Peyer's patch (tissue), 4 donors: ENCODE data around the gene RSPH9. TPM values are rescaled to one million over a fixed set of nuclear protein-coding genes. Genes with fewer than 3 reads are reported as not detected.
"Not testable (repeated sequence)": the region's sequence is repeated elsewhere in the genome, so short reads cannot be mapped to it uniquely, and the experiment has no call there.

Experiments
- DNase-seq, 3 donors: peaks; one replicate each; pipeline ENCODE4 v3.0.0-alpha.2; 2017 to 2019
- H3K27ac ChIP-seq, 4 donors: fragments of 200-600 bp; sonication (generic); one replicate each; pipeline ENCODE4 v1.5.1; 2016 to 2019
- H3K27me3 ChIP-seq, 2 donors: fragments of 200-600 bp; sonication (generic); one replicate each; pipeline ENCODE4 v1.5.1; 2019
- H3K36me3 ChIP-seq, 3 donors: fragments of 200-600 bp; sonication (generic); one replicate each; pipeline ENCODE4 v1.5.1; 2016 to 2019
- H3K4me1 ChIP-seq, 4 donors: fragments of 200-600 bp; sonication (generic); one replicate each; pipeline ENCODE4 v1.5.1; 2016 to 2019
- H3K4me3 ChIP-seq, 4 donors: fragments of 200-600 bp; sonication (generic); 1 replicate in 3 of 4; 2 replicates in 1 of 4; pipeline ENCODE4 v1.5.1; 2016 to 2019; ENCODE audit warnings: mild to moderate bottlenecking in 1 of 4
- H3K9me3 ChIP-seq, 4 donors: fragments of 200-600 bp; sonication (generic); one replicate each; pipeline ENCODE4 v1.5.1; 2016 to 2019; ENCODE audit warnings: mild to moderate bottlenecking in 1 of 4
- POLR2A ChIP-seq, 2 donors: fragments of 450-650 bp; IDR thresholded peaks; one replicate each; pipeline ENCODE4 v1.5.1; 2017; ENCODE audit warnings: antibody characterized with exemption in 2 of 2, mild to moderate bottlenecking in 2 of 2, moderate library complexity in 2 of 2
- total RNA-seq, 4 donors: library from RNA; depleted of rRNA; stranded (reverse); fragments of >200 nt; gene quantifications; one replicate each; pipeline ENCODE4 v1.1.0, GENCODE V29; 2016
- TF ChIP-seq, protein P1 (sequence below), 6 experiments: fragments of 450-650 bp in 4 of 6; fragments of 200-600 bp in 2 of 6; sonication (generic) in 1 of 6; IDR thresholded peaks; one replicate each; pipeline ENCODE4 v1.5.1; 2017 to 2019; ENCODE audit warnings: antibody characterized with exemption in 6 of 6, mild to moderate bottlenecking in 3 of 6, moderate library complexity in 1 of 6

The RSPH9 gene
- total RNA-seq, 4 donors from 2014 or later: 1.7 TPM; not detected in 3

DNA sequence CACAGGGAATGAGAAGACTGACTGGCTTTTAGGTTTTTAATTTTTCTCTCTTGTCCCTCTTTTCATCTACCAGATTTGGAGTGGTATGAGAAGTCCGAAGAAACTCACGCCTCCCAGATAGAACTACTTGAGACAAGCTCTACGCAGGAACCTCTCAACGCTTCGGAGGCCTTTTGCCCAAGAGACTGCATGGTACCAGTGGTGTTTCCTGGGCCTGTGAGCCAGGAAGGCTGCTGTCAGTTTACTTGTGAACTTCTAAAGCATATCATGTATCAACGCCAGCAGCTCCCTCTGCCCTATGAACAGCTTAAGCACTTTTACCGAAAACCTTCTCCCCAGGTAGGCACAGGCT is 8.6 kb upstream of the RSPH9 start:
- TF ChIP-seq POLR2A (IDR thresholded peaks at IDR 0.05): no peak
- TF ChIP-seq, protein P1, sequence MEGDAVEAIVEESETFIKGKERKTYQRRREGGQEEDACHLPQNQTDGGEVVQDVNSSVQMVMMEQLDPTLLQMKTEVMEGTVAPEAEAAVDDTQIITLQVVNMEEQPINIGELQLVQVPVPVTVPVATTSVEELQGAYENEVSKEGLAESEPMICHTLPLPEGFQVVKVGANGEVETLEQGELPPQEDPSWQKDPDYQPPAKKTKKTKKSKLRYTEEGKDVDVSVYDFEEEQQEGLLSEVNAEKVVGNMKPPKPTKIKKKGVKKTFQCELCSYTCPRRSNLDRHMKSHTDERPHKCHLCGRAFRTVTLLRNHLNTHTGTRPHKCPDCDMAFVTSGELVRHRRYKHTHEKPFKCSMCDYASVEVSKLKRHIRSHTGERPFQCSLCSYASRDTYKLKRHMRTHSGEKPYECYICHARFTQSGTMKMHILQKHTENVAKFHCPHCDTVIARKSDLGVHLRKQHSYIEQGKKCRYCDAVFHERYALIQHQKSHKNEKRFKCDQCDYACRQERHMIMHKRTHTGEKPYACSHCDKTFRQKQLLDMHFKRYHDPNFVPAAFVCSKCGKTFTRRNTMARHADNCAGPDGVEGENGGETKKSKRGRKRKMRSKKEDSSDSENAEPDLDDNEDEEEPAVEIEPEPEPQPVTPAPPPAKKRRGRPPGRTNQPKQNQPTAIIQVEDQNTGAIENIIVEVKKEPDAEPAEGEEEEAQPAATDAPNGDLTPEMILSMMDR (IDR thresholded peaks at IDR 0.05): no peak
- H3K9me3 ChIP-seq: no peaks in the 10 kb centered on the region
- H3K4me3 ChIP-seq: peak overlapping the region; percentile 71 to 84 (median 72)
- H3K4me1 ChIP-seq: peaks cover 0 to 52% (median 17%) of the 10 kb centered on the region in 4 donors
- peak overlapping the region; percentile 84 to 89 (median 86) for H3K27ac ChIP-seq
- no peak for DNase-seq
- H3K36me3 ChIP-seq: peaks cover 0 to 37% (median 0%) of the 10 kb centered on the region in 3 donors
- H3K27me3 ChIP-seq: no peaks in the 10 kb centered on the region

DNA sequence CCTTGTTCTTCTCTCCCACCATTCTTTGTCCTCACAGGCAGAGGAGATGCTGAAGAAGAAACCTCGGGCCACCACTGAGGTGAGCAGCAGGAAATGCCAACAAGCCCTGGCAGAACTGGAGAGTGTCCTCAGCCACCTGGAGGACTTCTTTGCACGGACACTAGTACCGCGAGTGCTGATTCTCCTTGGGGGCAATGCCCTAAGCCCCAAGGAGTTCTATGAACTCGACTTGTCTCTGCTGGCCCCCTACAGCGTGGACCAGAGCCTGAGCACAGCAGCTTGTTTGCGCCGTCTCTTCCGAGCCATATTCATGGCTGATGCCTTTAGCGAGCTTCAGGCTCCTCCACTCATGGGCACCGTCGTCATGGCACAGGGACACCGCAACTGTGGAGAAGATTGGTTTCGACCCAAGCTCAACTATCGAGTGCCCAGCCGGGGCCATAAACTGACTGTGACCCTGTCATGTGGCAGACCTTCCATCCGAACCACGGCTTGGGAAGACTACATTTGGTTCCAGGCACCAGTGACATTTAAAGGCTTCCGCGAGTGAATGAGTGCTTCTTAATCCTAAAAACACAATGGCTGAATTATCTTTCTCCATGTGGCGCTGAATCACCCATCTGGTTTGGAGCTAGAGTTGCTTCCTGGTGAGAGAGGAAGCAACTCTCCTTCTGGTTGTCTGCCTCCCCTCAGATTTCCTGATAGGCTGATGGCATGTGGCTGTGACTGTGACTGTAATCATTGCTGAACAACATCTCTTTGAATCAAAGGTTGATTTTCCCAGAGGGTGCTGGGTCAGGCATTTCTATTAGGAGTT is 4.6 kb upstream of the RSPH9 start:
- no peak overlapping the region for H3K27ac ChIP-seq
- TF ChIP-seq, protein P1 (IDR thresholded peaks at IDR 0.05): no peak
- no peak for TF ChIP-seq POLR2A (IDR thresholded peaks at IDR 0.05)
- peaks cover 0 to 48% (median 0%) of the 10 kb centered on the region in 3 donors for H3K36me3 ChIP-seq
- no peak for DNase-seq
- peaks cover 0 to 36% (median 18%) of the 10 kb centered on the region in 4 donors for H3K4me1 ChIP-seq
- no peak overlapping the region for H3K4me3 ChIP-seq
- no peaks in the 10 kb centered on the region for H3K9me3 ChIP-seq
- H3K27me3 ChIP-seq: no peaks in the 10 kb centered on the region

DNA sequence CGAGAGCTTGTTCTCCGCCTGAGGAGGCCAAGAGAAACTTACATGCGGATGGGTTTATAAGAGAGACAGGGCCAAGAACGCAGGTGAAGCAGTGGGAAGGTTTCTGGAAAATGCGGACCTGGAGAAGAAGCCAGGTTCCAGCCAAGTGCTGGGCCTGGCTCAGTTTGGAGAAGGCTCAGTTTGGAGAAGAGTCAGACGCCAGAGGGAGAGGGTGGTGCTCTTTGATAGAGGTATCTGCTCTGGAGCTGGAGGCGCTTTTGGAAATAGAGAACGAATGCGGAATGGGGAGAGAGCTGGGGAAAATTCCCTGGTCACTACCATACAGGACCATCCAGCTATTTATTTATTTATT is 753 bp downstream of the RSPH9 start:
- H3K4me3 ChIP-seq: peak overlapping the region; percentile 29 to 55 (median 53)
- peak overlapping the region in 2 of 4 donors; percentile 52 to 59 for H3K27ac ChIP-seq
- H3K27me3 ChIP-seq: no peaks in the 10 kb centered on the region
- no peaks in the 10 kb centered on the region for H3K9me3 ChIP-seq
- peaks cover 0 to 19% (median 0%) of the 10 kb centered on the region in 3 donors for H3K36me3 ChIP-seq
- peaks cover 0 to 8% (median 1%) of the 10 kb centered on the region in 4 donors for H3K4me1 ChIP-seq
- DNase-seq: no peak
- TF ChIP-seq POLR2A (IDR thresholded peaks at IDR 0.05): no peak

DNA sequence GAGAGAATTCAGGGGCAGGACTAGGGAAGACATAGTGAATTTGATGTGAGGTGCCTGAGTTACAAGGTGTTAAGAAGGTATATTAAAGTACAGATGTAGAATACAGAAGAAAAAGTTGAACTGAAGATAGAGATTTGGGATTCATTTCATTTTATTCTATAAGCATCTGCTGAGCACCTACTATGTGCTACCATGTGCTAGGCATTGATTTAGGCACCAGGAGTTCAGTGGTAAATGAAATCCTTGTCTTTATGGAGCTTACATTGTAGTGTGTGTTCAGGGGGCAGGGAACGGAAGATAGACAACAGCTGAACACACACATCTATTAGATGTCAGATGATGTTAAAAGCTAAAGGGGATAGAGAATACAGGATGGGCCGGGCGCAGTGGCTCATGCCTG is 2.8 kb downstream of the RSPH9 start:
- H3K9me3 ChIP-seq: no peaks in the 10 kb centered on the region
- H3K36me3 ChIP-seq: peaks cover 0 to under 1% (median 0%) of the 10 kb centered on the region in 3 donors
- no peak for DNase-seq
- TF ChIP-seq, protein P1 (IDR thresholded peaks at IDR 0.05): no peak
- TF ChIP-seq POLR2A (IDR thresholded peaks at IDR 0.05): no peak
- no peak overlapping the region for H3K4me3 ChIP-seq
- no peak overlapping the region for H3K27ac ChIP-seq
- no peaks in the 10 kb centered on the region for H3K27me3 ChIP-seq
- peaks cover 0 to 8% (median 1%) of the 10 kb centered on the region in 4 donors for H3K4me1 ChIP-seq

DNA sequence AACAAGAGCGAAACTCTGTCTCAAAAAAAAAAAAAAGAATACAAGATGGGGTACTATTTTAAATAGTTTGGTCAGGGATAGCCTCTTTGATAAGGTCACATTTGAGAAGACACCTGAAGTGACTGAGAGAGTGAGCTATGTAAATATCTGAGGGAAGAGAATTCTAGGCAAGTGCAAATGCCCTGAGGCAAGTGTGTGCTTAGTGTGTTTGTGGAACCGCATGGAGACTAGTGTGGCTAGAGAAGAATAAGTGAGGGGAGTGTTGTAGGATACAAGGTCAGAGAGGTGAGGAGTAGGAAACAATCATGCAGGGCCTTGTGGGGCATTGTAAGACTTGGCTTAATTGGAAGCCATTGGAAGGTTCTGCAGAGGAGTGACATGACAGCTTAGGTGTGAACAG is 3.4 kb downstream of the RSPH9 start:
- Histone ChIP-seq H3K27me3 (no peaks in the 10 kb centered on the region), H3K9me3 (no peaks in the 10 kb centered on the region), H3K4me3 (no peak overlapping the region), H3K27ac (no peak overlapping the region), H3K4me1 (peaks cover 0 to 8% (median 1%) of the 10 kb centered on the region in 4 donors), H3K36me3 (no peaks in the 10 kb centered on the region)
- no peak for TF ChIP-seq POLR2A (IDR thresholded peaks at IDR 0.05)
- TF ChIP-seq, protein P1 (IDR thresholded peaks at IDR 0.05): no peak
- DNase-seq: no peak

DNA sequence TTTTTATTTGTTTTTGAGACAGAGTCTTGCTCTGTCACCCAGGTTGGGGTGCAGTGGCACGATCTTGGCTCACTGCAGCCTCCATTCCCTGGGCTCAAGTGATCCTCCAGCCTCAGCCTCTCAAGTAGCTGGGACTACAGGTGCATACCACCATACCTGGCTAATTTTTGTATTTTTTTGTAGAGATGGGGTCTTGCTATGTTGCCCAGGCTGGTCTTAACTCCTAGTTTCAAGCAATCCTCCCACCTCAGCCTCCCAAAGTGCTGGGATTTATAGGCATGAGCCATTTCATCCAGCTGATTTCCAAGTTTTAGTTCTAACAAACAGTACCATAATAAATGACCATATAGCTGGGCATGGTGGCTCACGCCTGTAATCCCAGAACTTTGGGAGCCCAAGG is 8.0 kb downstream of the RSPH9 start:
- not testable (repeated sequence) for H3K36me3 ChIP-seq, H3K9me3 ChIP-seq, DNase-seq, H3K4me3 ChIP-seq, H3K27ac ChIP-seq, H3K27me3 ChIP-seq, H3K4me1 ChIP-seq
